ENCODE results near the gene SEC24A. TPM values are rescaled to one million over a fixed set of nuclear protein-coding genes. Genes with fewer than 3 reads are reported as not detected.
"Not testable (repeated sequence)": the region's sequence is repeated elsewhere in the genome, so short reads cannot be mapped to it uniquely, and the experiment has no call there.

The SEC24A gene
- total RNA-seq (2021) (10.4 and 16.2 TPM in 2 replicates), Bru-seq, nascent RNA (percentile 74 among the genes with signal in this experiment), BruChase-seq, experiment 1, labeled RNA remaining after a 2-hour chase (percentile 75 among the genes with signal in this experiment), BruChase-seq, experiment 2, labeled RNA remaining after a 6-hour chase (percentile 78 among the genes with signal in this experiment)
- long read RNA-seq, full-length matches to known transcripts = 6 of 15 reads
- long read RNA-seq, partial matches to known transcripts = 2 of 15 reads
- long read RNA-seq, other reads (novel, unspliced or antisense) = 7 of 15 reads

DNA sequence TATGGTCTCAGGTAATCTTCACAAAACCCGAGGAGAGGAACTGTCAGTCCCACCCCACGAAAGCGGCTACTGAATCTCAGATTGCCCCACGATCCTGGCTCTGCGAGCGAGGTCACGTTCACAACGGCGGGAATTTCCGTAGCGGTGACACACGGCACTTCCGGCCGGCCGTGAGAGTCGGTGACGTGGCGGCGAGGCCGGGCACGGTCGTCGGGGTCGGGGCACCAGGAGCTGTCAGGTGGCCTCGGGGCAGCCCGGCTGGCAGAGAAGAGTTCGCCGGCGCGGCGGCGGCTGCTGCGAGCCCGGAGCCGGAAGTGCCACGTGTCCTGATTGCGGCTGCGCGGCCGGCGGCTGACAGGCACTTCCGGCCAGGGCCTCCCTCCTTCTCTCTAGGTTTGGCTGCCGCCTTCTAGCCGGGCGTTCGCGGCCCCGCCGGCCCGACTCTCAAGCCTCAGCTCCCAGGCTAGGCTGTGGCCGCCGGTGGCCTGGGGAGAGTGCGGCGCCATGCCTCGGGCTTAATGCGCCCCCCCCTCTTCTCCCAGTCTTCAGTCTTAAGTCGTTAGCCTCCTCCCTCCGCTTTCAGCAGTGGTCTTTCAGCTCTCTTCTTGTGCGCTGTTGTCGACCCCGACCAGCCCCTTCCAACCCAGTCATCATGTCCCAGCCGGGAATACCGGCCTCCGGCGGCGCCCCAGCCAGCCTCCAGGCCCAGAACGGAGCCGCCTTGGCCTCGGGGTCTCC lies at the start of gene SEC24A:
TSS of gene SEC24A (plus strand) at position 361 of the 738 bp plus-strand sequence. CDS start at position 653, 292 bp downstream.
- peaks cover 28% of the 10 kb centered on the region for H3K4me1 ChIP-seq (replicated peaks; ENCODE audit: insufficient read depth)
- H3K9me2 ChIP-seq (ENCODE audit: insufficient read depth) = no peaks in the 10 kb centered on the region
- intact Hi-C loops (cut with micrococcal nuclease; ENCODE audit: unreplicated experiment) = loop anchor here (1.0 kb wide), 3 partner anchors 11 to 56 kb away; partner anchors contain the start of gene SAR1B
- no peaks in the 10 kb centered on the region for H3K9me3 ChIP-seq (ENCODE audit: insufficient read depth, low read depth)
- H3K27me3 ChIP-seq (ENCODE audit: insufficient read depth, low read depth) = no peaks in the 10 kb centered on the region
- CTCF ChIA-PET = no interaction called here
- no TSS peak for BruUV-seq (replicated peaks)
- H3K27ac ChIP-seq = peak within 1 kb of the TSS; percentile 97
- peak within 1 kb of the TSS; percentile 78 for H3K4me2 ChIP-seq
- POLR2A ChIA-PET (ENCODE audit: unreplicated experiment) = interaction anchor here (0.6 kb wide), 4 partner anchors 58 to 544 kb away, joined by 4 to 5 read pairs (median 5); no protein-coding TSS in a partner anchor
- H2AFZ ChIP-seq = peak within 1 kb of the TSS; percentile 84
- H3F3A ChIP-seq (ENCODE audit: insufficient read depth, low read depth) = peaks cover 28% of the 10 kb centered on the region
- H3K4me3 ChIP-seq = peak within 1 kb of the TSS; percentile 96
- H4K20me1 ChIP-seq (ENCODE audit: insufficient read depth) = no peaks in the 10 kb centered on the region; the same call in 1 of the 2 replicates
- no peaks in the 10 kb centered on the region for H3K36me3 ChIP-seq (ENCODE audit: low read depth)
- H3K79me2 ChIP-seq (ENCODE audit: low read depth) = peaks cover 54% of the 10 kb centered on the region
- peak; percentile 84 to 90 for DNase-seq
- TF ChIP-seq, protein P1, sequence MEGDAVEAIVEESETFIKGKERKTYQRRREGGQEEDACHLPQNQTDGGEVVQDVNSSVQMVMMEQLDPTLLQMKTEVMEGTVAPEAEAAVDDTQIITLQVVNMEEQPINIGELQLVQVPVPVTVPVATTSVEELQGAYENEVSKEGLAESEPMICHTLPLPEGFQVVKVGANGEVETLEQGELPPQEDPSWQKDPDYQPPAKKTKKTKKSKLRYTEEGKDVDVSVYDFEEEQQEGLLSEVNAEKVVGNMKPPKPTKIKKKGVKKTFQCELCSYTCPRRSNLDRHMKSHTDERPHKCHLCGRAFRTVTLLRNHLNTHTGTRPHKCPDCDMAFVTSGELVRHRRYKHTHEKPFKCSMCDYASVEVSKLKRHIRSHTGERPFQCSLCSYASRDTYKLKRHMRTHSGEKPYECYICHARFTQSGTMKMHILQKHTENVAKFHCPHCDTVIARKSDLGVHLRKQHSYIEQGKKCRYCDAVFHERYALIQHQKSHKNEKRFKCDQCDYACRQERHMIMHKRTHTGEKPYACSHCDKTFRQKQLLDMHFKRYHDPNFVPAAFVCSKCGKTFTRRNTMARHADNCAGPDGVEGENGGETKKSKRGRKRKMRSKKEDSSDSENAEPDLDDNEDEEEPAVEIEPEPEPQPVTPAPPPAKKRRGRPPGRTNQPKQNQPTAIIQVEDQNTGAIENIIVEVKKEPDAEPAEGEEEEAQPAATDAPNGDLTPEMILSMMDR (conservative IDR thresholded peaks at IDR 0.05) = no peak
- TF ChIP-seq EZH2 (IDR thresholded peaks at IDR 0.05; ENCODE audit: low read depth) = no peak

DNA sequence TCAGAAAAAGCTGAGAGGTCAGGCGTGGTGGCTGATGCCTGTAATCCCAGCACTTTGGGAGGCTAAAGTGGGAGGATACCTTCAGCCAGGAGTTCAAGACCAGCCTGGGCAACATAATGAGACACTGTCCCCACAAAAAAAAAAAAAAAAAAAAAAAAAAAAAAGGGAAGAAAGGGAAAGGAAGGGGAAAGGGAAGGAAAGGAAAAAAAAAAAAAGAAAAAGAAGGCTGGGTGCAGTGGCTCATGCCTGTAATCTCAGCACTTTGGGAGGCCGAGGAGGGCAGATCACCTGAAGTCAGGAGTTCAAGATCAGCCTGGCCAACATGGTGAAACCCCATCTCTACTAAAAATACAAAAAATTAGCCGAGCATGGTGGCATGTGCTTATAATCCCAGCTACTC lies 48.8 kb upstream of the SEC24A start:
- H3K27me3 ChIP-seq (ENCODE audit: insufficient read depth, low read depth); H4K20me1 ChIP-seq (ENCODE audit: insufficient read depth); BruUV-seq (replicated peaks); H3K4me1 ChIP-seq (replicated peaks; ENCODE audit: insufficient read depth); H2AFZ ChIP-seq; H3K79me2 ChIP-seq (ENCODE audit: low read depth); H3K9me3 ChIP-seq (ENCODE audit: insufficient read depth, low read depth); H3K9me2 ChIP-seq (ENCODE audit: insufficient read depth); POLR2A ChIA-PET (ENCODE audit: unreplicated experiment); H3K36me3 ChIP-seq (ENCODE audit: low read depth); H3K4me2 ChIP-seq; H3K27ac ChIP-seq; DNase-seq; CTCF ChIA-PET; H3K4me3 ChIP-seq: not testable (repeated sequence)
- intact Hi-C loops (cut with micrococcal nuclease; ENCODE audit: unreplicated experiment) = loop anchor here (10.0 kb wide), 1 partner anchor 305 kb away; the partner anchor contains the start of gene PCBD2
- H3F3A ChIP-seq (ENCODE audit: insufficient read depth, low read depth) = peaks cover 15% of the 10 kb centered on the region; the same call in 1 of the 2 replicates

DNA sequence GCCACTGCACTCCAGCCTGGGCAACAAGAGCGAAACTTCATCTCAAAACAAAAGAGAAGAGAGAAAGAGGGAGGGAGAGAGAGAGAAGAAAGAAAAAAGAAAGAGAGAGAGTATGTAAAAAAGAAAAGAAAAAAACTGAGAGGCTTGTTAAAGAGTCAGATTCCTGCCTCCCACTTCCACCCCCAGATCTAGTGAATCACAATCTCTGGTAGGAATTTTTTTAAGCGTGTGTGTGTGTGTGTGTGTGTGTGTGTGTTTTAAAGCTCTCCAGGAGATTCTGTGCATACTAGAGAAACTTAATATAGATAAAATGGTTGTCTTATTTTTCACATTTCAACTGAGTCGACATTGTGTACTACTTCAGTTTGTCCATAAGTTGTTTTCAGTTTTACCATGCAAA lies 48.0 kb upstream of the SEC24A start:
- ChIA-PET CTCF (no interaction called here), POLR2A (ENCODE audit: unreplicated experiment) (no interaction called here)
- Histone ChIP-seq H3K36me3 (ENCODE audit: low read depth) (no peaks in the 10 kb centered on the region), H2AFZ (no peak overlapping the region), H3K4me3 (no peak overlapping the region), H3K4me2 (no peak overlapping the region), H3K79me2 (ENCODE audit: low read depth) (no peaks in the 10 kb centered on the region), H4K20me1 (ENCODE audit: insufficient read depth) (no peaks in the 10 kb centered on the region), H3K27me3 (ENCODE audit: insufficient read depth, low read depth) (no peaks in the 10 kb centered on the region), H3K27ac (no peak overlapping the region), H3K9me2 (ENCODE audit: insufficient read depth) (no peaks in the 10 kb centered on the region), H3F3A (ENCODE audit: insufficient read depth, low read depth) (peaks cover 15% of the 10 kb centered on the region; the same call in 1 of the 2 replicates), H3K4me1 (replicated peaks; ENCODE audit: insufficient read depth) (no peaks in the 10 kb centered on the region), H3K9me3 (ENCODE audit: insufficient read depth, low read depth) (no peaks in the 10 kb centered on the region)
- TF ChIP-seq, protein P1 (conservative IDR thresholded peaks at IDR 0.05) = no peak
- no peak for TF ChIP-seq EZH2 (IDR thresholded peaks at IDR 0.05; ENCODE audit: low read depth)
- BruUV-seq (replicated peaks) = no TSS peak
- intact Hi-C loops (cut with micrococcal nuclease; ENCODE audit: unreplicated experiment) = no loop called here
- DNase-seq = no peak

All from PC-9 (cell line).